HG03280 (cell line): ENCODE data around the gene STX8.
A peak's percentile ranks its signal among the peaks of the same experiment; 100 is the strongest.
"Not testable (repeated sequence)": the region's sequence is repeated elsewhere in the genome, so short reads cannot be mapped to it uniquely, and the experiment has no call there.

Source experiments
- ATAC-seq: cut with Tn5 transposase; IDR thresholded peaks from one replicate; pipeline ENCODE4 v1.9.1; 2021; ENCODE audit warnings: mild to moderate bottlenecking, moderate library complexity; ENCODE audit not compliant: unreplicated experiment

STX8 gene, protein sequence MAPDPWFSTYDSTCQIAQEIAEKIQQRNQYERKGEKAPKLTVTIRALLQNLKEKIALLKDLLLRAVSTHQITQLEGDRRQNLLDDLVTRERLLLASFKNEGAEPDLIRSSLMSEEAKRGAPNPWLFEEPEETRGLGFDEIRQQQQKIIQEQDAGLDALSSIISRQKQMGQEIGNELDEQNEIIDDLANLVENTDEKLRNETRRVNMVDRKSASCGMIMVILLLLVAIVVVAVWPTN

GRCh38 chr17:9575381-9576101 lies at the start of gene STX8:
Gene STX8, minus strand, starts transcription at chr17:9575820. Its CDS starts 12 bp downstream, at chr17:9575808.
- ATAC-seq: peak; percentile 68

DNA sequence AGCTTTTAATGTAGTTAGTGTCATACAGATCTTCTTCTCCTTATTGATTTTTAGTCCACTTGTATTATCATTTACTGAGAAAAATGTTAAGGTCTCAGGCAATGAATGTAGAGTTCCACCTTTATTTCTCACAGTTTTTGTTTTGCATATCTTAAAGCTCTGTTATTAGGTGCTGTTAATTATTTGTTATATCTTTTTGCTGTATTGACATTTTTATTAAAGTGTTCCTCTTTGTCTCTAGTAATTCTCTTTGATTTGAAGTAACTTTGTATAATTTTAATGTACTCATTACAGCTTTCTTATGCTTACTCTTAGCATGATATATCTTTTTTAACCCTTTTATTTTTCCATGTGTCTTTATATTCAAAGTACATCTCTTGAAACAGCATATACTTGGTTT lies 47.3 kb upstream of the STX8 start:
- ATAC-seq: no peak

- no peak for ATAC-seq
These were observed 39.9 kb upstream of the STX8 start for GRCh38 chr17:9615486-9615885.

- no peak for ATAC-seq
These were observed 36.4 kb upstream of the STX8 start for GRCh38 chr17:9612006-9612405.

DNA sequence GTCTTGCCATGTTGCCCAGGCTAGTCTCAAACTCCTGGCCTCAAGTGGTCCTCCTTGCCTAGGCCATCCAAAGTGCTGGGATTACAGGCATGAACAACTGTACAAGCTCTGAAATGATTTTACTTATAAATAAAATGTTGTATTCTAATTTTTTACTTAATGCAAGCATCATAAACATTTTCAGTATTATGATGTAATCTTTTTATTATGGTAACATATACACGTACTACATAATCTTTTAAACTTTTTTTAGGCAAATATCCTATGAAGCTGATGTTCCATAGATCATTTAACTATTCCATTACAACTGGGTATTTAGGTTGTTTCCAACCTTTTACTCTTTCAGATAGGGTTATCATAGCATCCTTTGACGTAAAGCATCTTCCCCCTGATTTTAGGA lies 35.9 kb upstream of the STX8 start:
- ATAC-seq: no peak

DNA sequence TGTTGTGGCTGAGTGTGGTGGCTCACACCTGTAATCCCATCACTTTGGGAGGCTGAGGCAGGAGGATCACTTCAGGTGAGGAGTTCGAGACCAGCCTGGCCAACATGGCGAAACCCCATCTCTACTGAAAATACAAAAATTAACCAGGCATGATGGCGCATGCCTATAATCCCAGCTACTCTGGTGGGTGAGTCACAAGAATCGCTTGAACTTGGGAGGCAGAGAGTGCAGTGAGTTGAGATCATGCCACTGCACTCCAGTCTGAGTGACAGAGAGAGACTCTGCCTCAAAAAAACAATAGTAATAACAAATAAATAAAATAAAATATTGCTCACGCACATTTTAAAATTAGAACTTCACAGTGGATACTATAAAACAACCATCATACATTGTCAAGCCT lies 31.4 kb upstream of the STX8 start:
- ATAC-seq: not testable (repeated sequence)

GRCh38 chr17:9606453-9606852 lies 30.8 kb upstream of the STX8 start:
- no peak for ATAC-seq

- ATAC-seq: not testable (repeated sequence)
These were observed 29.0 kb upstream of the STX8 start for GRCh38 chr17:9604583-9604982.

DNA sequence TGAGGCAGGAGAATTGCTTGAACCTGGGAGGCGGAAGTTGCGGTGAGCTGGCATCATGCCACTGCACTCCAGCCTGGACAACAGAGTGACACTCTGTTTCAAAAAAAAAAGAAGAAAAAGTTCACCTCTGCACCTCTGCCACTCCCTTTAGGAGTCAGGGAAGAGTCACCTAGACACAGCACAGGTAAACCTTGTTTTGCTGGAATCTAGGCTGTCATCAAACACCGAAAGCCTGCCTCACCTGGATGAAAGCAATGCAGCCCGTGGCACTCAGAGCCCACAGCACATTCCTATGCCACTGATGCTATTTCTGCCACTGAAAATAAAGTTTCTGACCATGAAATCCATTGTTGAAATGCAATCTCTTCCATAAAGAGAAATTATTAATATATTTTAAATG lies 23.0 kb upstream of the STX8 start:
- ATAC-seq: no peak

DNA sequence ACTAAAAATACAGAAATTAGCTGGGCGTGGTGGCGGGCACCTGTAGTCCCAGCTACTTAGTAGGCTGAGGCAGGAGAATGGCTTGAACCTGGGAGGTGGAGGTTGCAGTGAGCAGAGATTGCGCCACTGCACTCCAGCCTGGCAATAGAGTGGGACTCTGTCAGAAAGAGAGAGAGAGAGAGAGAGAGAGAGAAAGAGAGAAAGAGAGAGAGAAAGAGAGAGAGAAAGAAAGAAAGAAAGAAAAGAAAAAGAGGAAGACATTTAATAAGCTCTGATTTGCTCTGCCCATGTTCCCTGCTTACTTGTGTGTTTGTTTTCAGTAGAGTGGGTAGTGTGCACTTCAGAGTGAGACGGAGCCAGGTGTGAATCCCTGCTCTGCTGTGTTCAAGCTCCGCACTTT lies 22.0 kb upstream of the STX8 start:
- not testable (repeated sequence) for ATAC-seq

- ATAC-seq: no peak
These were observed 18.4 kb upstream of the STX8 start for GRCh38 chr17:9594065-9594464.

GRCh38 chr17:9587969-9588656 lies 12.5 kb upstream of the STX8 start:
- ATAC-seq: no peak

GRCh38 chr17:9577373-9577709 lies 1.7 kb upstream of the STX8 start:
- ATAC-seq: no peak

- ATAC-seq: peak; percentile 56
These were observed 1.1 kb upstream of the STX8 start, which contains the start of gene CFAP52 for GRCh38 chr17:9576521-9577372. Gene CFAP52, plus strand, starts transcription at chr17:9576642. Its CDS starts 54 bp downstream, at chr17:9576696.

- ATAC-seq: no peak
These were observed 4.4 kb downstream of the STX8 start for GRCh38 chr17:9571201-9571600.

GRCh38 chr17:9568957-9569588 lies 6.5 kb downstream of the STX8 start:
- no peak for ATAC-seq

DNA sequence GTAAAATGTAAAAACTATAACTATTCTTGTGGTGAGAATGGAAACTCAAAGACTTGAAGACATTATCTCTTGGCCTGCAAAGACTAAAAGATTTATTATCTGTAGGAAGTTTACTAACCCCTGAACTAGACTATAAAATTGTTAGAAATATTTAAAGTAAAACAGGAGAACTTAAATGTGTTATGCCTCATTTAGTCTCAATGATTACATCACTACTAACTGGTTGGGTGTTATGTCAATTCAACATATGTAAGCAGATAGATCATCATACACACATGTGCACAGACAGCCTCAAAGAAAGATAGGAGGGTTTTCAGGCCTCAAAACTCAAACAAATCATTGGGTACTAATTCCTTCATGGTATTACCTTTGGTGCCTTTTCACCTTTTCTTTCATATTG lies 7.6 kb downstream of the STX8 start:
- ATAC-seq: no peak

GRCh38 chr17:9566739-9567138 lies 8.9 kb downstream of the STX8 start:
- ATAC-seq: not testable (repeated sequence)

GRCh38 chr17:9566067-9566466 lies 9.6 kb downstream of the STX8 start:
- ATAC-seq: no peak

DNA sequence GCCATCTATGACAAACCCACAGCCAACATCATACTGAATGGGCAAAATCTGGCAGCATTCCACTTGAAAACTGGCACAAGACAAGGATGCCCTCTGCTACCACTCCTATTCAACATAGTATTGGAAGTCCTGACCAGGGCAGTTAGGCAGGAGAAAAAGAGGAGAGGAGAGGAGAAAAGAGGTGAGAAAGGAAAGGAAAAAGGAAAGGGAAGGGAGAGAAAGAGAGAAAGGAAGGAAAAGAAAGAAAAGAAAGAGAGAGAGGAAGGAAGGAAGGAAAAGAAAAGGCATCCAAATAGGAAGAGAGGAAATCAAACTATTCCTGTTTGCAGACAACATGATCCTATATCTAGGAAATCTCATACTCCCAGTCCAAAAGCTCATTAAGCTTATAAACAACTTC lies 11.5 kb downstream of the STX8 start:
- no peak for ATAC-seq

- ATAC-seq: no peak
These were observed 17.8 kb downstream of the STX8 start for GRCh38 chr17:9557857-9558256.
